GM23338 (cell line): ENCODE data around the gene GUCY1A2. TPM values are rescaled to one million over a fixed set of nuclear protein-coding genes. Genes with fewer than 3 reads are reported as not detected.

ENCODE experiments used
- ATAC-seq: fragments of 200-7000 bp; cut with Tn5 transposase; 3 replicates; pipeline ENCODE4 v1.9.1; 2020
- DNase-seq: peaks from one replicate; pipeline ENCODE4 v3.0.0-alpha.2; 2015; ENCODE audit warnings: low spot score
- H2AFZ ChIP-seq: fragments of 200-600 bp; sonication (generic); 2 replicates; pipeline ENCODE4 v1.8.0; 2016; ENCODE audit warnings: antibody characterized with exemption, mild to moderate bottlenecking, moderate library complexity
- H3F3A ChIP-seq: fragments of 200-600 bp; sonication (generic); replicated peaks from 2 replicates; pipeline ENCODE4 v1.8.0; 2017; ENCODE audit warnings: antibody characterized with exemption, mixed run types, low read depth
- H3K27ac ChIP-seq: fragments of 200-600 bp; sonication (generic); 2 replicates; pipeline ENCODE4 v1.6.1; 2016; ENCODE audit warnings: low read depth
- H3K27me3 ChIP-seq: fragments of 200-600 bp; sonication (generic); 2 replicates; pipeline ENCODE4 v1.8.0; 2016; ENCODE audit warnings: mild to moderate bottlenecking, mixed run types, moderate library complexity; ENCODE audit not compliant: insufficient read depth
- H3K36me3 ChIP-seq: fragments of 200-600 bp; sonication (generic); 2 replicates; pipeline ENCODE4 v1.8.0; 2016; ENCODE audit warnings: mild to moderate bottlenecking; ENCODE audit not compliant: insufficient read depth
- H3K4me1 ChIP-seq: fragments of 200-600 bp; sonication (generic); 2 replicates; pipeline ENCODE4 v1.8.0; 2016; ENCODE audit warnings: mild to moderate bottlenecking, moderate library complexity; ENCODE audit not compliant: insufficient read depth
- H3K4me2 ChIP-seq: fragments of 200-600 bp; sonication (generic); 2 replicates; pipeline ENCODE4 v1.7.1; 2017; ENCODE audit warnings: mixed run types
- H3K4me3 ChIP-seq: fragments of 200-600 bp; sonication (generic); 2 replicates; pipeline ENCODE4 v1.6.1; 2016; ENCODE audit warnings: mixed run types
- H3K79me2 ChIP-seq: fragments of 200-600 bp; sonication (generic); replicated peaks from 2 replicates; pipeline ENCODE4 v1.8.0; 2017; ENCODE audit warnings: mild to moderate bottlenecking; ENCODE audit not compliant: insufficient read depth
- H3K9me2 ChIP-seq: fragments of 200-600 bp; sonication (generic); 2 replicates; pipeline ENCODE4 v1.8.0; 2017; ENCODE audit not compliant: insufficient read depth
- H4K20me1 ChIP-seq: fragments of 200-600 bp; sonication (generic); replicated peaks from 2 replicates; pipeline ENCODE4 v1.8.0; 2017; ENCODE audit warnings: mild to moderate bottlenecking; ENCODE audit not compliant: insufficient read depth
- H3K27ac Mint-ChIP-seq: 2 replicates; pipeline ENCODE4 v1.8.0; 2020; ENCODE audit warnings: inconsistent platforms, mild to moderate bottlenecking, moderate library complexity, mixed read lengths
- H3K27me3 Mint-ChIP-seq: 3 replicates; pipeline ENCODE4 v1.8.0; 2022; ENCODE audit warnings: low read depth, mild to moderate bottlenecking, moderate library complexity, mixed read lengths, inconsistent platforms; ENCODE audit not compliant: insufficient read depth, poor library complexity
- H3K36me3 Mint-ChIP-seq: 3 replicates; pipeline ENCODE4 v1.8.0; 2021; ENCODE audit warnings: low read depth, mild to moderate bottlenecking, inconsistent platforms, moderate library complexity, mixed read lengths
- H3K4me1 Mint-ChIP-seq: 3 replicates; pipeline ENCODE4 v1.8.0; 2020; ENCODE audit warnings: mild to moderate bottlenecking, inconsistent platforms, mixed read lengths
- H3K4me3 Mint-ChIP-seq: 3 replicates; pipeline ENCODE4 v1.8.0; 2021; ENCODE audit warnings: moderate library complexity, mild to moderate bottlenecking, inconsistent platforms, mixed read lengths
- H3K9me3 Mint-ChIP-seq: 3 replicates; pipeline ENCODE4 v1.8.0; 2020; ENCODE audit warnings: moderate library complexity, mild to moderate bottlenecking, inconsistent platforms, mixed read lengths
- EZH2 ChIP-seq: fragments of 200-600 bp; sonication (generic); IDR thresholded peaks from one replicate; pipeline ENCODE4 v1.8.0; 2017; ENCODE audit warnings: antibody characterized with exemption, mild to moderate bottlenecking, low read depth; ENCODE audit not compliant: unreplicated experiment
- EZH2phosphoT487 ChIP-seq: fragments of 200-600 bp; sonication (generic); IDR thresholded peaks from one replicate; pipeline ENCODE4 v1.8.1; 2018; ENCODE audit warnings: antibody characterized with exemption; ENCODE audit not compliant: unreplicated experiment
- NANOG ChIP-seq: IDR thresholded peaks from 2 replicates; pipeline ENCODE4 v1.6.1; 2016; ENCODE audit warnings: antibody characterized with exemption, borderline replicate concordance
- POLR2AphosphoS5 ChIP-seq: IDR thresholded peaks from 2 replicates; pipeline ENCODE4 v1.6.1; 2016; ENCODE audit warnings: antibody characterized with exemption, low read depth
- polyA plus RNA-seq: library from polyadenylated mRNA; unstranded; fragments of >200 nt; fragmentation: Nextera tagmentation; extraction: Ambion mirVana; gene quantifications from 2 replicates; pipeline ENCODE4 v1.2.1, GENCODE V29; 2016
- total RNA-seq: library from RNA; depleted of rRNA; stranded (reverse); fragments of >200 nt; shearing (Covaris generic); gene quantifications from 2 replicates; pipeline ENCODE4 v1.2.3, GENCODE V29; 2014
- TF ChIP-seq, protein P1 (sequence below): fragments of 250-450 bp; sonication (Bioruptor Pico); IDR thresholded peaks from 2 replicates; pipeline ENCODE4 v1.5.0; 2020; ENCODE audit warnings: mild to moderate bottlenecking, moderate library complexity
- TF ChIP-seq, protein P2 (sequence below): IDR thresholded peaks from one replicate; pipeline ENCODE4 v1.6.1; 2018; ENCODE audit warnings: antibody characterized with exemption; ENCODE audit not compliant: unreplicated experiment

GUCY1A2 gene
- total and polyA plus RNA-seq, 2 experiments from 2014 or later: 0.36 to 1.4 TPM

DNA sequence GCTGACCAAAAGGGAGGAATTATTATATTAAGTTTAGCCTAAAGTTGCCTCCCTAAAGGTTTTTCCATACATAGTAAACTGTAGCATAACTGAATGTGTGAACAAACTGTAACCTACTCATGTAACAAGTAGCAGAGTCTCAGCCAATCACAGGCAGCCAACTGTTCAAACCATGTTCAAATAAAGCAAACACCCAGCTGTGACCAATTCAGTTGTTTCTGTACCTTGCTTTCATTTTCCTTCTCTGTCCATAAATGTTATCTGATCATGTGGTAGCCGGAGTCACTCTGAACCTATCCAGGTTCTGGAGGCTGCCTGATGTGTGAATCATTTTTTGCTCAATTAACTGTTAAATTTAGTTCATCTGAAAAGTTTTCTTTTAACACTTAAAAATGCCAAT, 373.5 kb downstream of the GUCY1A2 start:
- Mint-ChIP-seq H3K4me3 (no peak overlapping the region), H3K27me3 (no peaks in the 10 kb centered on the region), H3K36me3 (peaks cover 4% of the 10 kb centered on the region; the same call in 2 of the 3 replicates), H3K27ac (no peak overlapping the region), H3K9me3 (peaks cover 9% of the 10 kb centered on the region; the same call in 2 of the 3 replicates), H3K4me1 (no peaks in the 10 kb centered on the region)
- ATAC-seq: no peak
- Histone ChIP-seq H3K27ac (no peak overlapping the region), H3K4me3 (no peak overlapping the region), H3K4me2 (no peak overlapping the region), H3K4me1 (no peaks in the 10 kb centered on the region), H3K27me3 (no peaks in the 10 kb centered on the region), H3K9me2 (no peaks in the 10 kb centered on the region), H4K20me1 (no peaks in the 10 kb centered on the region), H2AFZ (no peak overlapping the region), H3K79me2 (no peaks in the 10 kb centered on the region), H3F3A (no peaks in the 10 kb centered on the region), H3K36me3 (no peaks in the 10 kb centered on the region)
- no peak for TF ChIP-seq EZH2
- TF ChIP-seq, protein P1, sequence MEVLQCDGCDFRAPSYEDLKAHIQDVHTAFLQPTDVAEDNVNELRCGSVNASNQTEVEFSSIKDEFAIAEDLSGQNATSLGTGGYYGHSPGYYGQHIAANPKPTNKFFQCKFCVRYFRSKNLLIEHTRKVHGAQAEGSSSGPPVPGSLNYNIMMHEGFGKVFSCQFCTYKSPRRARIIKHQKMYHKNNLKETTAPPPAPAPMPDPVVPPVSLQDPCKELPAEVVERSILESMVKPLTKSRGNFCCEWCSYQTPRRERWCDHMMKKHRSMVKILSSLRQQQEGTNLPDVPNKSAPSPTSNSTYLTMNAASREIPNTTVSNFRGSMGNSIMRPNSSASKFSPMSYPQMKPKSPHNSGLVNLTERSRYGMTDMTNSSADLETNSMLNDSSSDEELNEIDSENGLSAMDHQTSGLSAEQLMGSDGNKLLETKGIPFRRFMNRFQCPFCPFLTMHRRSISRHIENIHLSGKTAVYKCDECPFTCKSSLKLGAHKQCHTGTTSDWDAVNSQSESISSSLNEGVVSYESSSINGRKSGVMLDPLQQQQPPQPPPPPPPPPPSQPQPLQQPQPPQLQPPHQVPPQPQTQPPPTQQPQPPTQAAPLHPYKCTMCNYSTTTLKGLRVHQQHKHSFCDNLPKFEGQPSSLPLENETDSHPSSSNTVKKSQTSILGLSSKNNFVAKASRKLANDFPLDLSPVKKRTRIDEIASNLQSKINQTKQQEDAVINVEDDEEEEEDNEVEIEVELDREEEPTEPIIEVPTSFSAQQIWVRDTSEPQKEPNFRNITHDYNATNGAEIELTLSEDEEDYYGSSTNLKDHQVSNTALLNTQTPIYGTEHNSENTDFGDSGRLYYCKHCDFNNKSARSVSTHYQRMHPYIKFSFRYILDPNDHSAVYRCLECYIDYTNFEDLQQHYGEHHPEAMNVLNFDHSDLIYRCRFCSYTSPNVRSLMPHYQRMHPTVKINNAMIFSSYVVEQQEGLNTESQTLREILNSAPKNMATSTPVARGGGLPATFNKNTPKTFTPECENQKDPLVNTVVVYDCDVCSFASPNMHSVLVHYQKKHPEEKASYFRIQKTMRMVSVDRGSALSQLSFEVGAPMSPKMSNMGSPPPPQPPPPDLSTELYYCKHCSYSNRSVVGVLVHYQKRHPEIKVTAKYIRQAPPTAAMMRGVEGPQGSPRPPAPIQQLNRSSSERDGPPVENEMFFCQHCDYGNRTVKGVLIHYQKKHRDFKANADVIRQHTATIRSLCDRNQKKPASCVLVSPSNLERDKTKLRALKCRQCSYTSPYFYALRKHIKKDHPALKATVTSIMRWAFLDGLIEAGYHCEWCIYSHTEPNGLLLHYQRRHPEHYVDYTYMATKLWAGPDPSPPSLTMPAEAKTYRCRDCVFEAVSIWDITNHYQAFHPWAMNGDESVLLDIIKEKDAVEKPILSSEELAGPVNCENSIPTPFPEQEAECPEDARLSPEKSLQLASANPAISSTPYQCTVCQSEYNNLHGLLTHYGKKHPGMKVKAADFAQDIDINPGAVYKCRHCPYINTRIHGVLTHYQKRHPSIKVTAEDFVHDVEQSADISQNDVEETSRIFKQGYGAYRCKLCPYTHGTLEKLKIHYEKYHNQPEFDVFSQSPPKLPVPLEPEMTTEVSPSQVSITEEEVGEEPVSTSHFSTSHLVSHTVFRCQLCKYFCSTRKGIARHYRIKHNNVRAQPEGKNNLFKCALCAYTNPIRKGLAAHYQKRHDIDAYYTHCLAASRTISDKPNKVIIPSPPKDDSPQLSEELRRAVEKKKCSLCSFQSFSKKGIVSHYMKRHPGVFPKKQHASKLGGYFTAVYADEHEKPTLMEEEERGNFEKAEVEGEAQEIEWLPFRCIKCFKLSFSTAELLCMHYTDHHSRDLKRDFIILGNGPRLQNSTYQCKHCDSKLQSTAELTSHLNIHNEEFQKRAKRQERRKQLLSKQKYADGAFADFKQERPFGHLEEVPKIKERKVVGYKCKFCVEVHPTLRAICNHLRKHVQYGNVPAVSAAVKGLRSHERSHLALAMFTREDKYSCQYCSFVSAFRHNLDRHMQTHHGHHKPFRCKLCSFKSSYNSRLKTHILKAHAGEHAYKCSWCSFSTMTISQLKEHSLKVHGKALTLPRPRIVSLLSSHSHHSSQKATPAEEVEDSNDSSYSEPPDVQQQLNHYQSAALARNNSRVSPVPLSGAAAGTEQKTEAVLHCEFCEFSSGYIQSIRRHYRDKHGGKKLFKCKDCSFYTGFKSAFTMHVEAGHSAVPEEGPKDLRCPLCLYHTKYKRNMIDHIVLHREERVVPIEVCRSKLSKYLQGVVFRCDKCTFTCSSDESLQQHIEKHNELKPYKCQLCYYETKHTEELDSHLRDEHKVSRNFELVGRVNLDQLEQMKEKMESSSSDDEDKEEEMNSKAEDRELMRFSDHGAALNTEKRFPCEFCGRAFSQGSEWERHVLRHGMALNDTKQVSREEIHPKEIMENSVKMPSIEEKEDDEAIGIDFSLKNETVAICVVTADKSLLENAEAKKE (CRISPR knock-in tag): no peak
- TF ChIP-seq POLR2AphosphoS5: no peak
- no peak for TF ChIP-seq EZH2phosphoT487
- TF ChIP-seq NANOG: no peak
- TF ChIP-seq, protein P2, sequence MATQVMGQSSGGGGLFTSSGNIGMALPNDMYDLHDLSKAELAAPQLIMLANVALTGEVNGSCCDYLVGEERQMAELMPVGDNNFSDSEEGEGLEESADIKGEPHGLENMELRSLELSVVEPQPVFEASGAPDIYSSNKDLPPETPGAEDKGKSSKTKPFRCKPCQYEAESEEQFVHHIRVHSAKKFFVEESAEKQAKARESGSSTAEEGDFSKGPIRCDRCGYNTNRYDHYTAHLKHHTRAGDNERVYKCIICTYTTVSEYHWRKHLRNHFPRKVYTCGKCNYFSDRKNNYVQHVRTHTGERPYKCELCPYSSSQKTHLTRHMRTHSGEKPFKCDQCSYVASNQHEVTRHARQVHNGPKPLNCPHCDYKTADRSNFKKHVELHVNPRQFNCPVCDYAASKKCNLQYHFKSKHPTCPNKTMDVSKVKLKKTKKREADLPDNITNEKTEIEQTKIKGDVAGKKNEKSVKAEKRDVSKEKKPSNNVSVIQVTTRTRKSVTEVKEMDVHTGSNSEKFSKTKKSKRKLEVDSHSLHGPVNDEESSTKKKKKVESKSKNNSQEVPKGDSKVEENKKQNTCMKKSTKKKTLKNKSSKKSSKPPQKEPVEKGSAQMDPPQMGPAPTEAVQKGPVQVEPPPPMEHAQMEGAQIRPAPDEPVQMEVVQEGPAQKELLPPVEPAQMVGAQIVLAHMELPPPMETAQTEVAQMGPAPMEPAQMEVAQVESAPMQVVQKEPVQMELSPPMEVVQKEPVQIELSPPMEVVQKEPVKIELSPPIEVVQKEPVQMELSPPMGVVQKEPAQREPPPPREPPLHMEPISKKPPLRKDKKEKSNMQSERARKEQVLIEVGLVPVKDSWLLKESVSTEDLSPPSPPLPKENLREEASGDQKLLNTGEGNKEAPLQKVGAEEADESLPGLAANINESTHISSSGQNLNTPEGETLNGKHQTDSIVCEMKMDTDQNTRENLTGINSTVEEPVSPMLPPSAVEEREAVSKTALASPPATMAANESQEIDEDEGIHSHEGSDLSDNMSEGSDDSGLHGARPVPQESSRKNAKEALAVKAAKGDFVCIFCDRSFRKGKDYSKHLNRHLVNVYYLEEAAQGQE: no peak
- DNase-seq: no peak
